B cell (primary cell): ENCODE data around the gene NEDD1. TPM values are rescaled to one million over a fixed set of nuclear protein-coding genes. Genes with fewer than 3 reads are reported as not detected.

Experiments
- ATAC-seq: fragments of 200-7000 bp; cut with Tn5 transposase; one replicate; pipeline ENCODE4 v1.10.0; 2021; ENCODE audit warnings: low read depth, mild to moderate bottlenecking, moderate number of reproducible peaks, moderate library complexity
- CTCF ChIA-PET: fragments of 350-600 bp; sonication (Branson Sonifier 250); formaldehyde crosslinking; loops from one replicate; lab custom pipeline; 2021; ENCODE audit warnings: antibody characterized with exemption, inconsistent platforms; lab: Charles Lee
- POLR2A ChIA-PET: fragments of 350-600 bp; sonication (Branson Sonifier 250); formaldehyde crosslinking; loops from one replicate; lab custom pipeline; 2021; ENCODE audit warnings: antibody characterized with exemption; lab: Charles Lee
- DNase-seq: peaks from one replicate; pipeline ENCODE4 v3.0.0; 2013
- H2AFZ ChIP-seq: 2 replicates; pipeline ENCODE4 v1.6.1; 2012; ENCODE audit warnings: mild to moderate bottlenecking, low read depth, low read length; ENCODE audit not compliant: insufficient read depth, poor library complexity, severe bottlenecking
- H3K27ac ChIP-seq, 2 donors: 1 replicate in 1 of 2; 2 replicates in 1 of 2; pipeline ENCODE4 v1.5.1; 2012 to 2013; ENCODE audit warnings: low read length in 2 of 2, mild to moderate bottlenecking in 2 of 2, moderate library complexity in 1 of 2
- H3K27me3 ChIP-seq, 4 experiments: fragments of 200-600 bp in 1 of 4; sonication (generic) in 1 of 4; replicated peaks in 1 of 4; 1 replicate in 2 of 4; 2 replicates in 2 of 4; pipeline versions ENCODE4 v1.6.1 to v1.7.0; 2013 to 2016; ENCODE audit warnings: low read length in 3 of 4, mild to moderate bottlenecking in 2 of 4, mixed read lengths in 1 of 4, moderate library complexity in 1 of 4; ENCODE audit not compliant: insufficient read depth in 4 of 4, control insufficient read depth in 3 of 4; ENCODE audit errors: control extremely low read depth in 1 of 4
- H3K36me3 ChIP-seq, 2 experiments: replicated peaks in 1 of 2; 1 replicate in 1 of 2; 2 replicates in 1 of 2; pipeline versions ENCODE4 v1.6.1 to v1.7.1; 2013; ENCODE audit warnings: low read length in 1 of 2; ENCODE audit not compliant: insufficient read depth in 2 of 2, control insufficient read depth in 1 of 2; ENCODE audit errors: control extremely low read depth in 1 of 2, extremely low read depth in 1 of 2
- H3K4me1 ChIP-seq, 2 donors: fragments of 200-600 bp in 1 of 2; sonication (generic) in 1 of 2; 1 replicate in 1 of 2; 2 replicates in 1 of 2; pipeline versions ENCODE4 v1.5.1 to v1.6.1; 2013 to 2017; ENCODE audit warnings: low read length in 2 of 2; ENCODE audit not compliant: control insufficient read depth in 2 of 2, insufficient read depth in 2 of 2
- H3K4me2 ChIP-seq: replicated peaks from 2 replicates; pipeline ENCODE3; 2012; ENCODE audit warnings: mild to moderate bottlenecking, low read depth, low read length; ENCODE audit not compliant: poor library complexity, severe bottlenecking
- H3K4me3 ChIP-seq, 5 experiments: fragments of 200-600 bp in 1 of 5; sonication (generic) in 1 of 5; 1 replicate in 3 of 5; 2 replicates in 2 of 5; pipeline versions ENCODE4 v1.5.1 to v1.7.0; 2011 to 2016; ENCODE audit warnings: low read length in 4 of 5, mild to moderate bottlenecking in 4 of 5, low read depth in 2 of 5, control low read depth in 1 of 5, moderate library complexity in 1 of 5; ENCODE audit not compliant: insufficient read depth in 1 of 5; ENCODE audit errors: control extremely low read depth in 1 of 5, extremely low read depth in 1 of 5
- H3K79me2 ChIP-seq: fragments of 200-600 bp; sonication (generic); one replicate; pipeline ENCODE4 v1.6.0; 2016; ENCODE audit warnings: low read length; ENCODE audit not compliant: control insufficient read depth, insufficient read depth
- H3K9ac ChIP-seq: fragments of 200-600 bp; sonication (generic); 2 replicates; pipeline ENCODE4 v1.6.1; 2017; ENCODE audit warnings: mild to moderate bottlenecking, low read length, moderate library complexity
- H3K9me3 ChIP-seq, 3 donors: one replicate each; pipeline versions ENCODE4 v1.6.1 to v1.7.1; 2013; ENCODE audit warnings: low read length in 2 of 3; ENCODE audit not compliant: control insufficient read depth in 2 of 3, insufficient read depth in 1 of 3; ENCODE audit errors: control extremely low read depth in 1 of 3
- H4K20me1 ChIP-seq: 2 replicates; pipeline ENCODE4 v1.6.0; 2012; ENCODE audit warnings: mild to moderate bottlenecking, low read length; ENCODE audit not compliant: insufficient read depth, control insufficient read depth, poor library complexity, severe bottlenecking
- H3K27ac Mint-ChIP-seq: one replicate; pipeline ENCODE4 v1.8.0; 2021; ENCODE audit warnings: mixed read lengths
- H3K27me3 Mint-ChIP-seq: one replicate; pipeline ENCODE4 v1.8.0; 2021; ENCODE audit warnings: mixed read lengths
- H3K4me1 Mint-ChIP-seq: one replicate; pipeline ENCODE4 v1.8.0; 2021; ENCODE audit warnings: mixed read lengths
- H3K4me3 Mint-ChIP-seq: one replicate; pipeline ENCODE4 v1.8.0; 2021; ENCODE audit warnings: mixed read lengths
- H3K9me3 Mint-ChIP-seq: one replicate; pipeline ENCODE4 v1.8.0; 2022; ENCODE audit warnings: mixed read lengths; ENCODE audit not compliant: insufficient read depth
- CTCF ChIP-seq: fragments of 200-600 bp; IDR thresholded peaks from one replicate; pipeline ENCODE4 v1.8.0; 2022; ENCODE audit warnings: antibody characterized with exemption, mild to moderate bottlenecking
- EZH2 ChIP-seq: IDR thresholded peaks from 2 replicates; pipeline ENCODE4 v1.6.1; 2012; ENCODE audit warnings: borderline replicate concordance, low read depth, mild to moderate bottlenecking, moderate library complexity, low read length; ENCODE audit not compliant: insufficient read depth, poor library complexity, severe bottlenecking
- WGBS: methylation state at CpG from one replicate; pipeline ENCODE4 v1.1.5; 2013; ENCODE audit warnings: missing lambda C conversion rate; ENCODE audit not compliant: insufficient coverage; 5-methylcytosine and 5-hydroxymethylcytosine counted together
- intact Hi-C: fragments of 100-400 bp; cut with micrococcal nuclease; formaldehyde crosslinking; loops from one replicate; pipeline ENCODE4 v1.10.0; 2022
- polyA plus RNA-seq: library from polyadenylated mRNA; depleted of rRNA; stranded (reverse); fragments of >200 nt; gene quantifications from 2 replicates; pipeline ENCODE4 v1.2.3, GENCODE V29; 2012
- total RNA-seq, 2 donors: library from RNA; stranded (reverse); fragments of 120-200 nt in 1 of 2; gene quantifications; 1 replicate in 1 of 2; 2 replicates in 1 of 2; pipeline versions ENCODE4 v1.2.3 to v1.2.4, GENCODE V29; 2013 to 2022

Gene NEDD1
- total and polyA plus RNA-seq, 2 donors (not counting 1 experiment from before 2014, with no cell fraction given): 7.4 to 20.3 TPM

GRCh38 chr12:96995861-96996260 is 88.8 kb downstream of the NEDD1 start:
- Histone ChIP-seq H3K9ac (no peak overlapping the region), H2AFZ (no peak overlapping the region), H3K4me2 (no peak overlapping the region), H3K79me2 (no peaks in the 10 kb centered on the region), H4K20me1 (no peaks in the 10 kb centered on the region), H3K4me3 (no peak overlapping the region), H3K36me3 (no peaks in the 10 kb centered on the region), H3K9me3 (no peaks in the 10 kb centered on the region), H3K27me3 (peaks cover 0 to 7% (median 1%) of the 10 kb centered on the region in 4 experiments), H3K4me1 (peaks cover 0 to 6% of the 10 kb centered on the region in 2 donors), H3K27ac (no peak overlapping the region)
- H3K4me1 Mint-ChIP-seq: peaks cover 3% of the 10 kb centered on the region
- peaks cover 31% of the 10 kb centered on the region for H3K27me3 Mint-ChIP-seq
- no peak overlapping the region for H3K27ac Mint-ChIP-seq
- DNase-seq: no peak
- H3K4me3 Mint-ChIP-seq: no peak overlapping the region
- ChIA-PET POLR2A (no interaction called here), CTCF (interaction anchor here (1.5 kb wide), 1 partner anchor 9 kb away, joined by 3 read pairs; no protein-coding TSS in a partner anchor)
- 97% methylated on average over 6 of the region's 6 CpGs for WGBS
- no peaks in the 10 kb centered on the region for H3K9me3 Mint-ChIP-seq
- no peak for ATAC-seq
- no peak for TF ChIP-seq CTCF
- no peak for TF ChIP-seq EZH2
- intact Hi-C loops: no loop called here

- Mint-ChIP-seq H3K4me3 (no peak overlapping the region), H3K4me1 (peaks cover 3% of the 10 kb centered on the region), H3K9me3 (no peaks in the 10 kb centered on the region), H3K27me3 (peaks cover 24% of the 10 kb centered on the region), H3K27ac (no peak overlapping the region)
- peaks cover 0 to 6% of the 10 kb centered on the region in 2 donors for H3K4me1 ChIP-seq
- H4K20me1 ChIP-seq: no peaks in the 10 kb centered on the region
- ChIA-PET POLR2A (no interaction called here), CTCF (interaction anchor here (1.0 to 1.8 kb wide), 2 partner anchors 11 to 14 kb away, joined by 3 to 6 read pairs; no protein-coding TSS in a partner anchor)
- DNase-seq: no peak
- ATAC-seq: no peak
- no peaks in the 10 kb centered on the region for H3K9me3 ChIP-seq
- no peaks in the 10 kb centered on the region for H3K79me2 ChIP-seq
- no peak overlapping the region for H3K9ac ChIP-seq
- intact Hi-C loops: no loop called here
- peaks cover 0 to 5% (median 0%) of the 10 kb centered on the region in 4 experiments for H3K27me3 ChIP-seq
- 88% methylated on average over 3 of the region's 7 CpGs for WGBS
- no peak overlapping the region for H3K27ac ChIP-seq
- no peak overlapping the region for H3K4me3 ChIP-seq
- no peak overlapping the region for H2AFZ ChIP-seq
- no peak for TF ChIP-seq EZH2
- no peak for TF ChIP-seq CTCF
- H3K36me3 ChIP-seq: no peaks in the 10 kb centered on the region
- H3K4me2 ChIP-seq: no peak overlapping the region
Observed at GRCh38 chr12:96997797-96998484, 90.9 kb downstream of the NEDD1 start.
